GM23248 (cell line): ENCODE data around the gene DLD.

Source experiments
- EZH2 ChIP-seq: fragments of 200-600 bp; sonication (generic); IDR thresholded peaks from 2 replicates; pipeline ENCODE4 v1.6.1; 2018; ENCODE audit warnings: antibody characterized with exemption, mild to moderate bottlenecking; ENCODE audit not compliant: insufficient read depth, poor library complexity, severe bottlenecking
- EZH2phosphoT487 ChIP-seq: fragments of 200-600 bp; sonication (generic); IDR thresholded peaks from 2 replicates; pipeline ENCODE4 v1.6.1; 2018; ENCODE audit warnings: antibody characterized with exemption, moderate library complexity, mild to moderate bottlenecking, low read depth; ENCODE audit not compliant: insufficient read depth

GRCh38 chr7:107940951-107941350, 50.0 kb downstream of the DLD start:
- TF ChIP-seq EZH2phosphoT487 (no peak), EZH2 (no peak)
